GM20000 (cell line): ENCODE measurements around the gene LAG3.

ENCODE experiments used
- DNase-seq: peaks from one replicate; pipeline ENCODE4 v3.0.0; 2012; ENCODE audit warnings: low spot score
- TF ChIP-seq, protein P1 (sequence below): IDR thresholded peaks from 2 replicates; pipeline ENCODE4 v1.5.1; 2012; ENCODE audit warnings: mild to moderate bottlenecking, control low read depth; ENCODE audit errors: extremely low read depth, missing control alignments

The LAG3 gene

DNA sequence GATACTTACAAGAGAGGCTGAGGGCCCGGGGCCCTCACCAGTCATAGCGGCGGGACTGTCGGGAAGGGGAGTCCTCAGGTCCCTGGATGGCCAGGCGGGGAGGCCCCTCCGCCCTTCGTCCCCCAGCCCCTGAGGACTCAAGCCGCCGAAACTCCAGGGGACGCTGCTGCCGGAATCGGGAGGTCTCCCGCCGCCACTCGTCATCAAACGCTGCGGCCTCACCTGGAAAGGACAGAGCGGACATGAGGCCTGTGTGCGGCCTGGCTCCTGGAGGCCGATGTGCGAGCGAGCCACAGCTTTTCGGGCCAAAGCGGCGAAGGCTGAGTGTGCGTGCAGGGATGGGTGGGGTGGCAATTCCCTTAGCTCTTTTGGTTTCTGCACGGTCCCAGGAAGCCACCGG lies 23.6 kb upstream of the LAG3 start:
- TF ChIP-seq, protein P1, sequence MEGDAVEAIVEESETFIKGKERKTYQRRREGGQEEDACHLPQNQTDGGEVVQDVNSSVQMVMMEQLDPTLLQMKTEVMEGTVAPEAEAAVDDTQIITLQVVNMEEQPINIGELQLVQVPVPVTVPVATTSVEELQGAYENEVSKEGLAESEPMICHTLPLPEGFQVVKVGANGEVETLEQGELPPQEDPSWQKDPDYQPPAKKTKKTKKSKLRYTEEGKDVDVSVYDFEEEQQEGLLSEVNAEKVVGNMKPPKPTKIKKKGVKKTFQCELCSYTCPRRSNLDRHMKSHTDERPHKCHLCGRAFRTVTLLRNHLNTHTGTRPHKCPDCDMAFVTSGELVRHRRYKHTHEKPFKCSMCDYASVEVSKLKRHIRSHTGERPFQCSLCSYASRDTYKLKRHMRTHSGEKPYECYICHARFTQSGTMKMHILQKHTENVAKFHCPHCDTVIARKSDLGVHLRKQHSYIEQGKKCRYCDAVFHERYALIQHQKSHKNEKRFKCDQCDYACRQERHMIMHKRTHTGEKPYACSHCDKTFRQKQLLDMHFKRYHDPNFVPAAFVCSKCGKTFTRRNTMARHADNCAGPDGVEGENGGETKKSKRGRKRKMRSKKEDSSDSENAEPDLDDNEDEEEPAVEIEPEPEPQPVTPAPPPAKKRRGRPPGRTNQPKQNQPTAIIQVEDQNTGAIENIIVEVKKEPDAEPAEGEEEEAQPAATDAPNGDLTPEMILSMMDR, result no peak
- DNase-seq, result no peak

GRCh38 chr12:6750506-6750905 lies 21.8 kb upstream of the LAG3 start:
- DNase-seq, result no peak
- TF ChIP-seq, protein P1, result no peak

- TF ChIP-seq, protein P1, result no peak
- no peak for DNase-seq
Measured at GRCh38 chr12:6751767-6752166, 20.6 kb upstream of the LAG3 start.

DNA sequence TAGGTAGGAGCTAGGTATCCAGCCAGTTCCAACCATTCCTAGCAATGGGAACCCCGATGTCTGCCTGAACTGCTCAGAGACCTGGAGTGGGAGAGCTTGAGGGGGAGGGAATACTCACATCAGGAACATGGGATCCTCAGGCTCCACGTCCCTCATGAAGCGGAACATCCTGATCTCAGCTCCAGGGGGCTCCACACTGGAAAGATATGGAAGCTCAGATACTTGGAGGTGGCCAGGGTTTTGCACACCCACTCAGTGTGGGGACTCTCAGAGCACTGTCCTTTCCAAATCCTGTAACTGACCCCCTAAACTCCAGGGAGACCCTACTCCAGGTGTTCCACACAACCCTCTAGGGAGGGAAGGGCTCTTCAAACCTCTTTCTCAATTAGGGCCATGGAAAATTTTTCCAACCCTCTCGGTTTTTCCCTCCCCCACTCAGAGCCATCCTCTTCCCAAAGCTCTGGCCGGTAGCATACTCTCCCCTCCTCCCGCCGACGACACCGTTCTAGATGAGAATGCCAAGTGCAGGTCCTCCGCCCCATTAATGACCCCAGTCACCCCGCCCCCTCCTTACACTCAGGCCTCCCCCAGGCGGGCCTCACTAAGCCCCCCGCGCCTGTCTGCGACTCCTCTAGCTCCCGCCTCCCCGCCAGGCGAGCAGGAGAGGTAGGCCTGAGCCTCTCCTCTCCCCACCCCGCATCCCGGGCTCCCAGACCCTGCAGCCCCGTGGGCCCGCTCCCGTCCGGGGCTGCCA lies 20.0 kb upstream of the LAG3 start:
- DNase-seq, result no peak
- TF ChIP-seq, protein P1, result no peak

DNA sequence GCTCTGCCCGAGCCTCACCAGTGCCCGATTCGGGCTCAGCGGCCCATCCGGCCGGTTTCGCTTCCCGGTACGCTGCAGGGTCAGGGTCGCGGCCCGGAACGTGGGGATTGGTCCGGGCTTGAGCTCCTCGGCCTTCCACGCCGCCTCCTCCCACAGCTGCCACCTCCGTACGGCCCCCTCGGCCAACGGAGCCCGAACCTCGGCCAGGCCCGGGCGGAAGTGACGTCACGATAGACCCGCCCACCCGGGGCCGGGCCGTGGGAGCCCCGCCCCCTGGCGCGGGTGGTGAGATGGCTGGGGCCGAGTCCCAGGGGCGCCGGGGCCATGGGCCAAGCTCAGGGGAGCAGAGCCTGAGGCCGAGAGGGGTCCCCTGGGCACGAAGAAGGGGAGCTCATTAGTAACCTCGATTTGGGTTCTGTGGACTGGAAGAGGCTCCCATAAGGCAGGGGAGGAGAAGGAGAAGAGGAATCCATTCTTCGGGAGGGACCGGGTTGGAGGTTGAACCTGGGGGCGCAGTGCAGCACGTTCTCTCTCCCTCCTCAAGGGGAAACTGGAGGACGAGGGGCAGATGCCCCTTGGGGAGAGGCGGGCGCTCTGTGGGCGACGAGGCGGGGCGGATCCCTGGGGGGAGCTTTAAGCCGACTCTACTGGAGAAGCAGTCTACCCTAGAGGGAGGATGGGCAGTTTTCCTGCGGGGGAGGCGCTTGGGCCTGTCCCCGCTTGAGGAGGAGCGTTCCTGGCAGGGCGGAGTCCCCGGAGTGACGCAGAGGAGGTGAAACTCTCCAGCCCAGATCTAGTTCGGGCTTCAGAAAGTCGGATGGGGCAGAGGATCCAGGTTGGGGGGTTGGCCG lies 19.2 kb upstream of the LAG3 start, which contains the start of gene MLF2:
MLF2 (minus strand) TSS at position 221 of the 851 bp plus-strand sequence. CDS start 807 bp downstream, outside the sequence.
- DNase-seq, result peak; percentile 98
- TF ChIP-seq, protein P1, result peak; percentile 94

DNA sequence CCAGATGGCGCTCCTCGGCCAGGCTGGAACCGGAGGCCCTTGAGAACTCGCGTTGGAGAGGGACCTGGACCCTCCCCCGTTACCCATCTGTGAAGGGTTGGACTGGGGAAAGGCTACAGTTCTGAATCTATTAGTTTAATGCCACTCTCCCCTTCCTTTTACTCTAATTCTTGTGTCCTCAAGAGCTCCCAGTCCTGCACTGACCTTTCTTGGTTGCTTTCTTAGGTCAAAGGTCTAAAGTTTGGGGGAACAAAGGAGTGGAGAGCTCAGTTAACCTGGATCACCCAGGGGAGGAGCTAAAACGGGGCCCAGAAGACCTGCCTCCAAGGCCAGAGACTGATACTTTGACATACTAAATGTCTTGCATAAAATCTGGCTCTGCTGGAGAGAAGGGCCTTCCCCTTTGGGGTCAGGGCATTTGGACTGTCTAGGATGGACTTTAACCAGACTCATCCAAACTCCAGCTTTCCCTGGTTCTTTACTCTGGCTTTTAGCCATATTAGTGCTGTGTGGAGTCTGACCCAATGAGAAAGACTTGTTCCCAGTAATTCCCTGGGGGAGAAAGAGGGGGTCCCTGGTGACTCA lies 18.5 kb upstream of the LAG3 start:
- TF ChIP-seq, protein P1, result no peak
- no peak for DNase-seq

GRCh38 chr12:6754411-6754810 lies 17.9 kb upstream of the LAG3 start:
- no peak for DNase-seq
- TF ChIP-seq, protein P1, result no peak
